ENCODE results near the gene FRMPD4.
A peak's percentile ranks its signal among the peaks of the same experiment; 100 is the strongest.

The FRMPD4 gene

GRCh38 chrX:12292996-12293765 is 154.9 kb downstream of the FRMPD4 start:
- peaks cover 5% of the 10 kb centered on the region; the same call in 1 of the 2 replicates for H3K4me1 ChIP-seq (ENCODE audit: insufficient read depth, low read length)
- H3K9ac ChIP-seq (ENCODE audit: low read depth, low read length) = no peak overlapping the region
- no peaks in the 10 kb centered on the region for H3K9me3 ChIP-seq (ENCODE audit: control insufficient read depth, insufficient read depth, low read length)
- H3K36me3 ChIP-seq (ENCODE audit: insufficient read depth, low read length) = no peaks in the 10 kb centered on the region

- H3K4me1 ChIP-seq (ENCODE audit: insufficient read depth, low read length) = peaks cover 5% of the 10 kb centered on the region; the same call in 1 of the 2 replicates
- H3K9me3 ChIP-seq (ENCODE audit: control insufficient read depth, insufficient read depth, low read length) = no peaks in the 10 kb centered on the region
- H3K36me3 ChIP-seq (ENCODE audit: insufficient read depth, low read length) = no peaks in the 10 kb centered on the region
- H3K9ac ChIP-seq (ENCODE audit: low read depth, low read length) = no peak overlapping the region
These were observed 159.1 kb downstream of the FRMPD4 start for GRCh38 chrX:12297353-12297752.

GRCh38 chrX:12301288-12301687 is 163.0 kb downstream of the FRMPD4 start:
- Histone ChIP-seq H3K4me1 (ENCODE audit: insufficient read depth, low read length) (no peaks in the 10 kb centered on the region), H3K9ac (ENCODE audit: low read depth, low read length) (no peak overlapping the region), H3K9me3 (ENCODE audit: control insufficient read depth, insufficient read depth, low read length) (no peaks in the 10 kb centered on the region), H3K36me3 (ENCODE audit: insufficient read depth, low read length) (no peaks in the 10 kb centered on the region)

- no peaks in the 10 kb centered on the region for H3K36me3 ChIP-seq (ENCODE audit: insufficient read depth, low read length)
- peaks cover 19% of the 10 kb centered on the region for H3K4me1 ChIP-seq (ENCODE audit: insufficient read depth, low read length)
- H3K9me3 ChIP-seq (ENCODE audit: control insufficient read depth, insufficient read depth, low read length) = no peaks in the 10 kb centered on the region
- no peak overlapping the region for H3K9ac ChIP-seq (ENCODE audit: low read depth, low read length)
These were observed 166.0 kb downstream of the FRMPD4 start for GRCh38 chrX:12304261-12304660.

- H3K9me3 ChIP-seq (ENCODE audit: control insufficient read depth, insufficient read depth, low read length) = no peaks in the 10 kb centered on the region
- no peak overlapping the region for H3K9ac ChIP-seq (ENCODE audit: low read depth, low read length)
- H3K4me1 ChIP-seq (ENCODE audit: insufficient read depth, low read length) = peaks cover 36% of the 10 kb centered on the region
- H3K36me3 ChIP-seq (ENCODE audit: insufficient read depth, low read length) = no peaks in the 10 kb centered on the region
These were observed 169.7 kb downstream of the FRMPD4 start for GRCh38 chrX:12307961-12308360.

GRCh38 chrX:12308420-12308819 is 170.1 kb downstream of the FRMPD4 start:
- Histone ChIP-seq H3K36me3 (ENCODE audit: insufficient read depth, low read length) (no peaks in the 10 kb centered on the region), H3K9ac (ENCODE audit: low read depth, low read length) (no peak overlapping the region), H3K4me1 (ENCODE audit: insufficient read depth, low read length) (peaks cover 39% of the 10 kb centered on the region), H3K9me3 (ENCODE audit: control insufficient read depth, insufficient read depth, low read length) (no peaks in the 10 kb centered on the region)

GRCh38 chrX:12309040-12309743 is 170.9 kb downstream of the FRMPD4 start:
- H3K4me1 ChIP-seq (ENCODE audit: insufficient read depth, low read length) = peaks cover 42% of the 10 kb centered on the region
- no peaks in the 10 kb centered on the region for H3K36me3 ChIP-seq (ENCODE audit: insufficient read depth, low read length)
- no peaks in the 10 kb centered on the region for H3K9me3 ChIP-seq (ENCODE audit: control insufficient read depth, insufficient read depth, low read length)
- H3K9ac ChIP-seq (ENCODE audit: low read depth, low read length) = no peak overlapping the region

GRCh38 chrX:12309744-12310076 is 171.4 kb downstream of the FRMPD4 start:
- Histone ChIP-seq H3K36me3 (ENCODE audit: insufficient read depth, low read length) (no peaks in the 10 kb centered on the region), H3K4me1 (ENCODE audit: insufficient read depth, low read length) (peaks cover 45% of the 10 kb centered on the region), H3K9ac (ENCODE audit: low read depth, low read length) (peak overlapping the region; percentile 4; the same call in 1 of the 2 replicates), H3K9me3 (ENCODE audit: control insufficient read depth, insufficient read depth, low read length) (no peaks in the 10 kb centered on the region)

GRCh38 chrX:12314651-12315050 is 176.4 kb downstream of the FRMPD4 start:
- Histone ChIP-seq H3K36me3 (ENCODE audit: insufficient read depth, low read length) (no peaks in the 10 kb centered on the region), H3K9ac (ENCODE audit: low read depth, low read length) (no peak overlapping the region), H3K4me1 (ENCODE audit: insufficient read depth, low read length) (peaks cover 44% of the 10 kb centered on the region), H3K9me3 (ENCODE audit: control insufficient read depth, insufficient read depth, low read length) (no peaks in the 10 kb centered on the region)

- peaks cover 43% of the 10 kb centered on the region for H3K4me1 ChIP-seq (ENCODE audit: insufficient read depth, low read length)
- H3K9ac ChIP-seq (ENCODE audit: low read depth, low read length) = no peak overlapping the region
- no peaks in the 10 kb centered on the region for H3K9me3 ChIP-seq (ENCODE audit: control insufficient read depth, insufficient read depth, low read length)
- H3K36me3 ChIP-seq (ENCODE audit: insufficient read depth, low read length) = no peaks in the 10 kb centered on the region
These were observed 177.3 kb downstream of the FRMPD4 start for GRCh38 chrX:12315526-12315925.

GRCh38 chrX:12319003-12319519 is 180.8 kb downstream of the FRMPD4 start:
- H3K4me1 ChIP-seq (ENCODE audit: insufficient read depth, low read length) = peaks cover 30% of the 10 kb centered on the region
- peaks cover 4% of the 10 kb centered on the region; the same call in 1 of the 2 replicates for H3K9me3 ChIP-seq (ENCODE audit: control insufficient read depth, insufficient read depth, low read length)
- no peak overlapping the region for H3K9ac ChIP-seq (ENCODE audit: low read depth, low read length)
- no peaks in the 10 kb centered on the region for H3K36me3 ChIP-seq (ENCODE audit: insufficient read depth, low read length)

GRCh38 chrX:12319992-12320391 is 181.7 kb downstream of the FRMPD4 start:
- Histone ChIP-seq H3K4me1 (ENCODE audit: insufficient read depth, low read length) (peaks cover 23% of the 10 kb centered on the region), H3K9ac (ENCODE audit: low read depth, low read length) (no peak overlapping the region), H3K9me3 (ENCODE audit: control insufficient read depth, insufficient read depth, low read length) (peaks cover 4% of the 10 kb centered on the region; the same call in 1 of the 2 replicates), H3K36me3 (ENCODE audit: insufficient read depth, low read length) (no peaks in the 10 kb centered on the region)

GRCh38 chrX:12322031-12322430 is 183.8 kb downstream of the FRMPD4 start:
- H3K4me1 ChIP-seq (ENCODE audit: insufficient read depth, low read length) = peaks cover 17% of the 10 kb centered on the region
- no peak overlapping the region for H3K9ac ChIP-seq (ENCODE audit: low read depth, low read length)
- H3K9me3 ChIP-seq (ENCODE audit: control insufficient read depth, insufficient read depth, low read length) = peaks cover 4% of the 10 kb centered on the region; the same call in 1 of the 2 replicates
- no peaks in the 10 kb centered on the region for H3K36me3 ChIP-seq (ENCODE audit: insufficient read depth, low read length)

- Histone ChIP-seq H3K9me3 (ENCODE audit: control insufficient read depth, insufficient read depth, low read length) (peaks cover 4% of the 10 kb centered on the region; the same call in 1 of the 2 replicates), H3K4me1 (ENCODE audit: insufficient read depth, low read length) (no peaks in the 10 kb centered on the region; the same call in 1 of the 2 replicates)
These were observed 186.9 kb downstream of the FRMPD4 start for GRCh38 chrX:12325171-12325570.

GRCh38 chrX:12327836-12328235 is 189.6 kb downstream of the FRMPD4 start:
- H3K9ac ChIP-seq (ENCODE audit: low read depth, low read length) = no peak overlapping the region
- no peaks in the 10 kb centered on the region for H3K4me1 ChIP-seq (ENCODE audit: insufficient read depth, low read length)
- H3K36me3 ChIP-seq (ENCODE audit: insufficient read depth, low read length) = no peaks in the 10 kb centered on the region
- no peaks in the 10 kb centered on the region for H3K9me3 ChIP-seq (ENCODE audit: control insufficient read depth, insufficient read depth, low read length)

More at GRCh38 chrX:12325171-12325570, 186.9 kb downstream of the FRMPD4 start:
- Histone ChIP-seq H3K9ac (ENCODE audit: low read depth, low read length) (no peak overlapping the region), H3K36me3 (ENCODE audit: insufficient read depth, low read length) (no peaks in the 10 kb centered on the region)

Measured in ES-I3 (cell line).